IMR-90 (cell line): ENCODE results near the gene CADM3.
A peak's percentile ranks its signal among the peaks of the same experiment; 100 is the strongest.

ENCODE experiments used
- BHLHE40 ChIP-seq: fragments of 150-350 bp; IDR thresholded peaks from 2 replicates; pipeline ENCODE4 v1.6.1; 2016; ENCODE audit warnings: mild to moderate bottlenecking, low read depth, low read length
- CHD1 ChIP-seq: IDR thresholded peaks from 2 replicates; pipeline ENCODE4 v1.6.1; 2012; ENCODE audit warnings: low read depth, low read length, improper control_type of control experiment
- MAFK ChIP-seq: IDR thresholded peaks from 2 replicates; pipeline ENCODE4 v1.6.1; 2012; ENCODE audit warnings: low read depth, low read length, improper control_type of control experiment
- MXI1 ChIP-seq: IDR thresholded peaks from 2 replicates; pipeline ENCODE4 v1.6.1; 2012; ENCODE audit warnings: low read depth, mild to moderate bottlenecking, low read length, moderate library complexity, borderline replicate concordance
- NFE2L2 ChIP-seq: fragments of 150-350 bp; IDR thresholded peaks from 2 replicates; pipeline ENCODE4 v1.6.1; 2016; ENCODE audit warnings: low read depth, mild to moderate bottlenecking, low read length
- POLR2A ChIP-seq: IDR thresholded peaks from 2 replicates; pipeline ENCODE4 v1.6.1; 2012; ENCODE audit warnings: mild to moderate bottlenecking, low read depth, low read length
- RAD21 ChIP-seq: IDR thresholded peaks from 2 replicates; pipeline ENCODE4 v1.6.1; 2012; ENCODE audit warnings: low read length, improper control_type of control experiment
- RCOR1 ChIP-seq: IDR thresholded peaks from 2 replicates; pipeline ENCODE4 v1.6.1; 2012; ENCODE audit warnings: mild to moderate bottlenecking, low read length, improper control_type of control experiment; ENCODE audit not compliant: insufficient replicate concordance
- RFX5 ChIP-seq: IDR thresholded peaks from 2 replicates; pipeline ENCODE4 v1.8.0; 2012; ENCODE audit warnings: low read depth, mild to moderate bottlenecking, low read length, moderate library complexity
- SMC3 ChIP-seq: fragments of 150-350 bp; IDR thresholded peaks from 2 replicates; pipeline ENCODE4 v1.6.1; 2016; ENCODE audit warnings: low read depth, mild to moderate bottlenecking, antibody characterized with exemption, low read length, moderate library complexity
- TF ChIP-seq, protein P1 (sequence below): conservative IDR thresholded peaks from 2 replicates; pipeline ENCODE4 v1.5.1; 2012; ENCODE audit warnings: mild to moderate bottlenecking, low read depth, low read length, improper control_type of control experiment

DNA sequence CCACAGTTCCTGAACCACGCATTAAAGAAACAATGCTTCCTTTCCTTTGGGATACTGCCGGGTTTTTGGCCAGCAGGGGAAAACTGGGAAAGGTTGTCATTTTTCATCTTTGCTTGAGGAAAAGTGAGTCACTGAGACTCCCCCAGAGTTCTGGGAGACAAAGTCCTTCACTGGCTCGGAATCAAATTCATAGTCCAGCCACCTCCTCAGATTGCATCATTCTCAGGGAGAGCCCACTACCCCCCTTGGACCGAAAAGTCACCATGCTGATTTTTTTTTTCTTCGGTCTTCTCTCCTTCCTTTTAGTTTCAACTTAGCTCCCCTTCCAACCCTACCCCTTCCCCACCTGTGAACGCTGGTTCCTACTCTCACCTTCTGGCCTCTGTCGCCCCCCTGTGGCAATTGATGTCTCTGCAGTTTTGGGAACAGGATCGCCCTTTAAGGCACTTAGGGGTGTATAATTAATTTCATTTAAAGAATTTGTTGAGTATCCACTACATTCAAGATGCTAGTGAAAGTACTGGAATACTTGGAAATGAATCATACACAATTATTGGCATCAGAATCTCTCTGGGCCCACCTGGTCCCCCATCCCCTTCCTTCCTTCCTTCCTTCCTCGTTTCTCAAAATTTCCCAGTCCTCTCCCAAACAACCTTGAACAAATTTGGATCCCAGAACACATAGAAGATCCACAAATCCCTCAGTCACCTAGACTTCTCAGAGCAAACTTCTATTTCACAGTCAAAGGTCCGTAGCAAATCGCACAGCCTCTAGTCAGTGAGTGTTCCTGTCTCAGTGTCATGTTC lies 40.1 kb downstream of the CADM3 start:
- no peak for TF ChIP-seq POLR2A
- TF ChIP-seq, protein P1, sequence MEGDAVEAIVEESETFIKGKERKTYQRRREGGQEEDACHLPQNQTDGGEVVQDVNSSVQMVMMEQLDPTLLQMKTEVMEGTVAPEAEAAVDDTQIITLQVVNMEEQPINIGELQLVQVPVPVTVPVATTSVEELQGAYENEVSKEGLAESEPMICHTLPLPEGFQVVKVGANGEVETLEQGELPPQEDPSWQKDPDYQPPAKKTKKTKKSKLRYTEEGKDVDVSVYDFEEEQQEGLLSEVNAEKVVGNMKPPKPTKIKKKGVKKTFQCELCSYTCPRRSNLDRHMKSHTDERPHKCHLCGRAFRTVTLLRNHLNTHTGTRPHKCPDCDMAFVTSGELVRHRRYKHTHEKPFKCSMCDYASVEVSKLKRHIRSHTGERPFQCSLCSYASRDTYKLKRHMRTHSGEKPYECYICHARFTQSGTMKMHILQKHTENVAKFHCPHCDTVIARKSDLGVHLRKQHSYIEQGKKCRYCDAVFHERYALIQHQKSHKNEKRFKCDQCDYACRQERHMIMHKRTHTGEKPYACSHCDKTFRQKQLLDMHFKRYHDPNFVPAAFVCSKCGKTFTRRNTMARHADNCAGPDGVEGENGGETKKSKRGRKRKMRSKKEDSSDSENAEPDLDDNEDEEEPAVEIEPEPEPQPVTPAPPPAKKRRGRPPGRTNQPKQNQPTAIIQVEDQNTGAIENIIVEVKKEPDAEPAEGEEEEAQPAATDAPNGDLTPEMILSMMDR = peak; percentile 67
- TF ChIP-seq NFE2L2 = no peak
- TF ChIP-seq MXI1 = no peak
- TF ChIP-seq MAFK = no peak
- TF ChIP-seq RCOR1 = no peak
- TF ChIP-seq BHLHE40 = no peak
- TF ChIP-seq SMC3 = peak; percentile 45
- no peak for TF ChIP-seq CHD1
- peak; percentile 57 for TF ChIP-seq RAD21
- no peak for TF ChIP-seq RFX5
